GM18873 (cell line): ENCODE results near the gene KCNG1.
"Not testable (repeated sequence)": the region's sequence is repeated elsewhere in the genome, so short reads cannot be mapped to it uniquely, and the experiment has no call there.

Source experiments
- ATAC-seq: cut with Tn5 transposase; IDR thresholded peaks from one replicate; pipeline ENCODE4 v1.9.1; 2021; ENCODE audit warnings: mild to moderate bottlenecking, moderate library complexity, moderate number of reproducible peaks; ENCODE audit not compliant: unreplicated experiment, low FRiP score

Gene KCNG1

GRCh38 chr20:51022803-51023616 is at the start of gene KCNG1:
TSS of gene KCNG1 (minus strand) at chr20:51023107. CDS start at chr20:51010338, 12,769 bp downstream.
- no peak for ATAC-seq

GRCh38 chr20:51070621-51071020 is 47.7 kb upstream of the KCNG1 start:
- ATAC-seq: no peak

GRCh38 chr20:51067792-51068191 is 44.9 kb upstream of the KCNG1 start:
- no peak for ATAC-seq

DNA sequence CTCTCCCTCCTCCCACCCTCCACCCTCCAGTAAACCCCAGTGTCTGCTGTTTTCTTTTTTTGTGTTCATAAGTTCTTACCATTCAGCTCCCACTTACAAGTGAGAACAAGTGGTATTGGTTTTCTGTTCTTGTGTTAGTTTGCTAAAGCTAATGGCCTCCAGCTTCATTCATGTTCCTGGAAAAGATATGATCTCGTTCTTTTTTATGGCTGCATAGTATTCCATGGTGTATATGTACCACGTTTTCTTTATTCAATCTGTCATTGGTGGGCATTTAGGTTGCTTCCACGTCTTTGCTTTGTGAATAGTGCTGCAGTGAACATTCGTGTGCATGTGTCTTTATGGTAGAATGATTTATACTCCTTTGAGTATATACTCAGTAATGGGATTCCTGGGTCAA is 42.7 kb upstream of the KCNG1 start:
- ATAC-seq: no peak

DNA sequence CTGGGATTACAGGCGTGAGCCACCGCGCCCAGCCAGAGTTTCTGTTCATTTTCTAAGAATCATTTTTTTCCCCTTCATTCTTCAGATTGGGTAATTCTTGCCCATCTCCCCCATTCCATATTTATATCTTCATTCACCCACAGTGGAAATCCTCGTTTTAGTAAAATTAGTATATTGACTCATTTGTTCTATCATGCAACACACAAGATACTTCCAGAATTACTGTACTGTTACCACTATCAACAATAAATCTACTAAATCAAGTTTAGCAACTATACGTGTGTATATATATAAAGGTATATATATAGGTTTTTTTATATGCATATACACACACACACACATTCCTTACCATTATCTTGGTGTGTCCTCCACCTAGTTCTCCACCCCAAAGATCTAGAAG is 41.2 kb upstream of the KCNG1 start:
- ATAC-seq: no peak

- no peak for ATAC-seq
Measured at GRCh38 chr20:51062065-51062464, 39.2 kb upstream of the KCNG1 start.

- no peak for ATAC-seq
Measured at GRCh38 chr20:51061418-51062045, 38.6 kb upstream of the KCNG1 start.

GRCh38 chr20:51060301-51060700 is 37.4 kb upstream of the KCNG1 start:
- no peak for ATAC-seq

DNA sequence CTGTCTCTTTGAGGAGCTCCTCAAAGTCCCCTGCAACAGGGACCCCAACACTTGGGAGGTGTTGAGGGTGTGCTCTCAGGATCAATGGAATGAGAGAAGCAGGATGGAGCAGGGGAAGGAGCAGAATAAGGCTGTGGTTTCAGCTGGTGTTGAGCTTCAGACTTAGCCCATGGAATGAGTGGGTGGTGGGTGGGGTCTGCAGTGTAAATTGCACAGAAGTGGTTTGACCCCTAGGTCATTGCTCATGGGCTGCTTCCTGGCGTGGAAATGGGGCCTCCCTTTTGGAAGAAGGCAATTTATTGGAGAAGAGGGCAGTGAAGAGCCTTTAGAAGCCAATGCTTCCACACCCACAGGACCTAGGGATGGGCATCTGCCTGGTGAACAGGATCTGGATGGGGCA is 37.0 kb upstream of the KCNG1 start:
- ATAC-seq: no peak

- ATAC-seq: no peak
Measured at GRCh38 chr20:51058017-51058416, 35.1 kb upstream of the KCNG1 start.

GRCh38 chr20:51054233-51054632 is 31.3 kb upstream of the KCNG1 start:
- no peak for ATAC-seq

GRCh38 chr20:51050531-51051075 is 27.7 kb upstream of the KCNG1 start:
- ATAC-seq: no peak

GRCh38 chr20:51046021-51046985 is 23.4 kb upstream of the KCNG1 start:
- ATAC-seq: no peak

DNA sequence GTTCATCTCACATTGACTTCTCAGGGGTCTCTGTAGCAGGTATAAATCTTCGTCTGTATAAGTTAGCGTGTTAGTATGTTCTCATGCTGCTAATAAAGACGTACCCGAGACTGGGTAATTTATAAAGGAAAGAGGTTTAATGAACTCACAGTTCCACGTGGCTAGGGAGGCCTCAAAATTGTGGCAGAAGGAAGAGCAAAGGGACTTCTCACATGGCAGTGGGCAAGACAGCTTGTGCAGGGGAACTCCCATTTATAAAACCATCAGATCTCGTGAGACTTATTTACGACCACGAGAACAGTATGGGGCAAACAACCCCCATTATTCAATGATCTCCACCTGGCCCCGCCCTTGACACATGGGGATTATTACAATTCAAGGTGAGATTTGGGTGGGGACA is 22.6 kb upstream of the KCNG1 start:
- ATAC-seq: not testable (repeated sequence)

GRCh38 chr20:51044796-51045195 is 21.9 kb upstream of the KCNG1 start:
- ATAC-seq: no peak

DNA sequence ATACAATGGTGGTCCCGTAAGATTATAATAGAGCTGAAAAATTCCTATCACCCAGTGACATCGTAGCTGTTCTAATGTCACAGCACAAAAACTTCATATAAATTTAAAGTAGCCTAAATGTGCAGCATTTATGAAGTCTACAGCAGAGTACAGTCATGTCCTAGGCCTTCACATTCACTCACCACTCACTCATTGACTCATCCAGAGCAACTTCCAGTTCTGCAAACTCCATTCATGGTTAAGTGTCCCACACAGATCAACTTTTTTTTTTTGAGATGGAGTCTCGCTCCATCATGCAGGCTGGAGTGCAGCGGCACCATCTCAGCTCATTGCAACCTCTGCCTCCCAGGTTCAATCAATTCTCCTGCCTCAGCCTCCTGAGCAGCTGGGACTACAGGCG is 20.9 kb upstream of the KCNG1 start:
- ATAC-seq: no peak

- ATAC-seq: no peak
Measured at GRCh38 chr20:51042657-51043247, 19.8 kb upstream of the KCNG1 start.

DNA sequence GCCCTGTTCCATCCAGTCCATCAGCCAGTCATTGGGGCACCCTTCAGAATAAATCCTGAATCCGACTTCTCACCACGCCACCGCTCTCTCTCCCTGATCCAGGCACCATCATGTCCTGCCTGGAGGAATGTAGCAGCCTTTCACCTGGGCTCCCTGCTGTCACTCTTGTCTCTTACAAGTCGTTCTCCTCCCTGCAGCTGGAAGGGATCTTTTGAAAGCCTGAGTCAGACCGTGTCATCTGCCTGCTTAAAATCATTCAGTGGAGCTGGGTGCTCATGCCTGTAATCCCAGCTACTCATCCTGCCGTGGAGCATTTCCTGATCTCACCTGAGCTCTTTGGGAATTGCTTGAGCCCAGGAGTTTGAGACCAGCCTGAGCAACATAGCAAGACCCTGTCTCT is 19.2 kb upstream of the KCNG1 start:
- no peak for ATAC-seq

DNA sequence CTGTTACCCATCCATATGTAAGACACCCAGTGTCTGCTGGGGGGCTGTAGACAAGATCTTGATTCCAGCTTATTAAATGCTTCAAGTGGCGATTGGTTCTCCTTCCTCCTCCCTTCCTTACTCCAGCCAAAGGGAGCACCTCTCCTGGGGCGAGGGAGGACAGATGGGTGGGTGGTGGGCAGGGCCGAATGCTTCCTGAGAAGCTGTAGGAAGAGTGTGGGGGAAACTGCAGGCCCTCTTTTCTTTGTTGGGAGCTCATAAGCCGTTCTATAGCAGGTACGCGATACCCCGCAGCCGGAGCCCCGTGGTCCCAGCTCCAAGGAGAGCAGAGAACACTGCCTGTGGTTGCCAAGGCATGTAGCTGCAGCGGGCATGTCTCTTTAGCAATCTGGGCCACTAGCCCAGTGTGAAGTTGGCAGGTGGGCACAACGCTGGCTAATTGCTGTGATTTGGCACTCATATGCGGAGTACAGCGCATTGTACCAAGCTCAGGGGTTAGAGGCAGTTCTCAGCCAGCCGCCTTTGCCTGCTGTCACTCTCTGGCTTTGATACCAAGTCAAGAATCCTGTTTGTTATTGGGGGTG is 14.7 kb upstream of the KCNG1 start:
- no peak for ATAC-seq
